C4-2B (cell line): ENCODE measurements around the gene RNF208.

Source experiments
- CTCF ChIP-seq: fragments of 450-650 bp; conservative IDR thresholded peaks from 2 replicates; pipeline ENCODE4 v1.5.1; 2017; ENCODE audit warnings: mild to moderate bottlenecking
- ZFX ChIP-seq: fragments of 450-650 bp; IDR thresholded peaks from 2 replicates; pipeline ENCODE4 v1.6.1; 2017

GRCh38 chr9:137256856-137257255, 34.8 kb upstream of the RNF208 start:
- TF ChIP-seq CTCF, result no peak
- TF ChIP-seq ZFX, result no peak
